Hepatocyte (in vitro differentiated cells): Measurements from ENCODE around the gene ATXN1.

ENCODE experiments used
- EZH2 ChIP-seq: fragments of 200-600 bp; sonication (generic); IDR thresholded peaks from 2 replicates; pipeline ENCODE4 v1.6.1; 2016; ENCODE audit warnings: antibody characterized with exemption, mild to moderate bottlenecking, borderline replicate concordance
- EZH2phosphoT487 ChIP-seq: fragments of 200-600 bp; sonication (generic); IDR thresholded peaks from one replicate; pipeline ENCODE4 v1.6.1; 2018; ENCODE audit warnings: antibody characterized with exemption, mild to moderate bottlenecking, low read depth, moderate library complexity; ENCODE audit not compliant: unreplicated experiment, severe bottlenecking
- TF ChIP-seq, protein P1 (sequence below): fragments of 200-600 bp; sonication (generic); IDR thresholded peaks from 2 replicates; pipeline ENCODE4 v1.5.1; 2016; ENCODE audit warnings: antibody characterized with exemption, mild to moderate bottlenecking; ENCODE audit not compliant: poor library complexity

- TF ChIP-seq EZH2phosphoT487 (no peak), EZH2 (no peak)
- TF ChIP-seq, protein P1, sequence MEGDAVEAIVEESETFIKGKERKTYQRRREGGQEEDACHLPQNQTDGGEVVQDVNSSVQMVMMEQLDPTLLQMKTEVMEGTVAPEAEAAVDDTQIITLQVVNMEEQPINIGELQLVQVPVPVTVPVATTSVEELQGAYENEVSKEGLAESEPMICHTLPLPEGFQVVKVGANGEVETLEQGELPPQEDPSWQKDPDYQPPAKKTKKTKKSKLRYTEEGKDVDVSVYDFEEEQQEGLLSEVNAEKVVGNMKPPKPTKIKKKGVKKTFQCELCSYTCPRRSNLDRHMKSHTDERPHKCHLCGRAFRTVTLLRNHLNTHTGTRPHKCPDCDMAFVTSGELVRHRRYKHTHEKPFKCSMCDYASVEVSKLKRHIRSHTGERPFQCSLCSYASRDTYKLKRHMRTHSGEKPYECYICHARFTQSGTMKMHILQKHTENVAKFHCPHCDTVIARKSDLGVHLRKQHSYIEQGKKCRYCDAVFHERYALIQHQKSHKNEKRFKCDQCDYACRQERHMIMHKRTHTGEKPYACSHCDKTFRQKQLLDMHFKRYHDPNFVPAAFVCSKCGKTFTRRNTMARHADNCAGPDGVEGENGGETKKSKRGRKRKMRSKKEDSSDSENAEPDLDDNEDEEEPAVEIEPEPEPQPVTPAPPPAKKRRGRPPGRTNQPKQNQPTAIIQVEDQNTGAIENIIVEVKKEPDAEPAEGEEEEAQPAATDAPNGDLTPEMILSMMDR, result no peak
Measured at GRCh38 chr6:16741112-16742016, 19.9 kb downstream of the ATXN1 start.
